ENCODE data around the gene SENP2. TPM values are rescaled to one million over a fixed set of nuclear protein-coding genes. Genes with fewer than 3 reads are reported as not detected.

The SENP2 gene
- total RNA-seq, 1 experiment from 2014 or later, result 36.1 TPM

DNA sequence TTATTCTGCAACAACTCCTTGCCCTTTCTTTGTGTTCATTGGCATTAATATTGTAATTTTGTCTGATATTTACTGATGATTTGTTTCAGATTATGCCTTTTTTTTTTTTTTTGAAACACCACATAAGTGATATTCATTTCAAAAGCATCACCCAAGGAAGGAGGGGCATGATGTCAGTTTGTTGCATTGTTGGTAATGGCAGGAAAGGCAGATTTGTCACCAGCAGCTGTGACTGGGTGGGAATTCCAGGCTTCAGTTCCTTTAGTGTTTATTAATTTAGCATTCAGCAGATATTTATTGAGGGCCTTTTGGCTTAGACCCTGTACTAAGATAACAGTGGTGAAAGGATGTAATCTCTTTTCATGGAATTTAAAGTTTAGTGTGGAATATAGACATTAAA, 19.5 kb downstream of the SENP2 start:
- Histone ChIP-seq H3K9ac (ENCODE audit: low read length) (no peak overlapping the region), H3K27ac (ENCODE audit: low read depth, low read length) (no peak overlapping the region), H3K9me3 (ENCODE audit: control insufficient read depth in 1 of 2, insufficient read depth in 1 of 2, low read depth in 1 of 2, low read length in 2 of 2) (no peaks in the 10 kb centered on the region), H2AFZ (ENCODE audit: low read depth, low read length, poor library complexity, severe bottlenecking) (no peak overlapping the region), H3K4me2 (ENCODE audit: low read length) (no peak overlapping the region), H3K4me1 (ENCODE audit: control insufficient read depth in 1 of 2, insufficient read depth in 2 of 2, low read length in 2 of 2) (no peaks in the 10 kb centered on the region), H3K9me2 (ENCODE audit: insufficient read depth) (no peaks in the 10 kb centered on the region), H3K4me3 (replicated peaks in 1 of 2; ENCODE audit: low read depth in 1 of 2, low read length in 2 of 2) (no peak overlapping the region), H3K79me2 (ENCODE audit: insufficient read depth, low read length) (no peaks in the 10 kb centered on the region), H4K20me1 (ENCODE audit: insufficient read depth) (no peaks in the 10 kb centered on the region), H3K27me3 (ENCODE audit: insufficient read depth, low read length) (no peaks in the 10 kb centered on the region), H3K36me3 (ENCODE audit: control insufficient read depth in 1 of 2, insufficient read depth in 2 of 2, low read length in 2 of 2) (peaks cover 0 to 41% of the 10 kb centered on the region in 2 experiments; a peak in 2 of 4 replicates)
- DNase-seq (ENCODE audit: low read depth, low spot score), result no peak
- CTCF ChIA-PET, result no interaction called here
- TF ChIP-seq YY1 (IDR thresholded peaks at IDR 0.05; ENCODE audit: extremely low read depth, insufficient replicate concordance, low read depth, low read length), result no peak
- TF ChIP-seq JUND (IDR thresholded peaks at IDR 0.05), result no peak
- TF ChIP-seq ELF1 (IDR thresholded peaks at IDR 0.05; ENCODE audit: borderline replicate concordance, low read depth), result no peak
- TF ChIP-seq CBX3 (IDR thresholded peaks at IDR 0.05; ENCODE audit: low read depth), result no peak
- no peak for TF ChIP-seq RAD21 (IDR thresholded peaks at IDR 0.05; ENCODE audit: low read depth)
- TF ChIP-seq CEBPB (IDR thresholded peaks at IDR 0.05; ENCODE audit: low read depth), result no peak
- TF ChIP-seq, protein P1, sequence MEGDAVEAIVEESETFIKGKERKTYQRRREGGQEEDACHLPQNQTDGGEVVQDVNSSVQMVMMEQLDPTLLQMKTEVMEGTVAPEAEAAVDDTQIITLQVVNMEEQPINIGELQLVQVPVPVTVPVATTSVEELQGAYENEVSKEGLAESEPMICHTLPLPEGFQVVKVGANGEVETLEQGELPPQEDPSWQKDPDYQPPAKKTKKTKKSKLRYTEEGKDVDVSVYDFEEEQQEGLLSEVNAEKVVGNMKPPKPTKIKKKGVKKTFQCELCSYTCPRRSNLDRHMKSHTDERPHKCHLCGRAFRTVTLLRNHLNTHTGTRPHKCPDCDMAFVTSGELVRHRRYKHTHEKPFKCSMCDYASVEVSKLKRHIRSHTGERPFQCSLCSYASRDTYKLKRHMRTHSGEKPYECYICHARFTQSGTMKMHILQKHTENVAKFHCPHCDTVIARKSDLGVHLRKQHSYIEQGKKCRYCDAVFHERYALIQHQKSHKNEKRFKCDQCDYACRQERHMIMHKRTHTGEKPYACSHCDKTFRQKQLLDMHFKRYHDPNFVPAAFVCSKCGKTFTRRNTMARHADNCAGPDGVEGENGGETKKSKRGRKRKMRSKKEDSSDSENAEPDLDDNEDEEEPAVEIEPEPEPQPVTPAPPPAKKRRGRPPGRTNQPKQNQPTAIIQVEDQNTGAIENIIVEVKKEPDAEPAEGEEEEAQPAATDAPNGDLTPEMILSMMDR (IDR thresholded peaks at IDR 0.05 in 2 of 3, conservative IDR thresholded peaks at IDR 0.05 in 1 of 3; ENCODE audit: borderline replicate concordance in 1 of 3, insufficient read depth in 1 of 3, low read depth in 2 of 3, low read length in 2 of 3), result no peak
- TF ChIP-seq ZNF274 (IDR thresholded peaks at IDR 0.05; ENCODE audit: low read depth, low read length), result no peak
- no peak for TF ChIP-seq EZH2phosphoT487 (IDR thresholded peaks at IDR 0.05; ENCODE audit: borderline replicate concordance)
- ATAC-seq, result no peak
- POLR2A ChIA-PET, result interaction anchor here (0.6 kb wide), 1 partner anchor 20 kb away, joined by 3 read pairs; the partner anchor contains the start of gene SENP2
- intact Hi-C loops (cut with micrococcal nuclease), result no loop called here
- RAD21 ChIA-PET (ENCODE audit: low non-redundant PET in 1 of 2, low total read pairs in 2 of 2, uncharacterized antibody in 2 of 2, unreplicated experiment in 2 of 2), result no interaction called here
- no TSS peak for BruUV-seq (replicated peaks)

DNA sequence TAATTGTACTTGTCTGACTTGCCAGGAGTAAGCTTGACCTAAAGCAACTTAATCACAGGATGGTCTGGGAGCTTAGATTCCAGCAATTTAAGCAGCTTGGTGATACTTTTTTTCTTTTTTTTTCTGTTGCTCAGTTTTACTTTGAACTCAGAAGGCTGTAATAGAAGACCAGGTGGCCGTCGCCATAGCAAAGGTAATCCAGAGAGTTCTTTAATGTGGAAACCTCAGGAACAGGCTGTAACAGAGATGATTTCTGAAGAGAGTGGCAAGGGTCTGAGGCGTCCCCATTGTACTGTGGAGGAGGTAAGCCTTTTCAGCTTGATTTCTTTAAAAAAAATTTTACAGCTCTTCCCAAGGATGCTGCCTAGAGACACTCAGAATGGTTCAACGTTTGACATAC, 20.1 kb downstream of the SENP2 start:
- Histone ChIP-seq H2AFZ (ENCODE audit: low read depth, low read length, poor library complexity, severe bottlenecking) (no peak overlapping the region), H3K4me2 (ENCODE audit: low read length) (no peak overlapping the region), H3K4me3 (replicated peaks in 1 of 2; ENCODE audit: low read depth in 1 of 2, low read length in 2 of 2) (no peak overlapping the region), H4K20me1 (ENCODE audit: insufficient read depth) (no peaks in the 10 kb centered on the region), H3K9me3 (ENCODE audit: control insufficient read depth in 1 of 2, insufficient read depth in 1 of 2, low read depth in 1 of 2, low read length in 2 of 2) (no peaks in the 10 kb centered on the region), H3K9ac (ENCODE audit: low read length) (no peak overlapping the region), H3K79me2 (ENCODE audit: insufficient read depth, low read length) (no peaks in the 10 kb centered on the region), H3K27me3 (ENCODE audit: insufficient read depth, low read length) (no peaks in the 10 kb centered on the region), H3K36me3 (ENCODE audit: control insufficient read depth in 1 of 2, insufficient read depth in 2 of 2, low read length in 2 of 2) (peaks cover 0 to 37% of the 10 kb centered on the region in 2 experiments; a peak in 2 of 4 replicates), H3K4me1 (ENCODE audit: control insufficient read depth in 1 of 2, insufficient read depth in 2 of 2, low read length in 2 of 2) (no peaks in the 10 kb centered on the region), H3K27ac (ENCODE audit: low read depth, low read length) (no peak overlapping the region), H3K9me2 (ENCODE audit: insufficient read depth) (no peaks in the 10 kb centered on the region)
- no peak for TF ChIP-seq JUND (IDR thresholded peaks at IDR 0.05)
- CTCF ChIA-PET, result no interaction called here
- intact Hi-C loops (cut with micrococcal nuclease), result no loop called here
- DNase-seq (ENCODE audit: low read depth, low spot score) (no peak), ATAC-seq (no peak)
- RAD21 ChIA-PET (ENCODE audit: low non-redundant PET in 1 of 2, low total read pairs in 2 of 2, uncharacterized antibody in 2 of 2, unreplicated experiment in 2 of 2), result no interaction called here
- POLR2A ChIA-PET, result no interaction called here
- BruUV-seq (replicated peaks), result no TSS peak
